ENCODE results near the gene CD300LD. TPM values are rescaled to one million over a fixed set of nuclear protein-coding genes. Genes with fewer than 3 reads are reported as not detected.

CD300LD gene
- total and polyA plus RNA-seq, 2 of the 8 experiments (the other 6 are each of a cell fraction or from before 2014, with no cell fraction given) = not detected

GRCh38 chr17:74618451-74618850, 26.4 kb upstream of the CD300LD start:
- Histone ChIP-seq H3K23ac (ENCODE audit: insufficient read length) (no peak overlapping the region), H2AFZ (ENCODE audit: low read length) (no peak overlapping the region), H4K8ac (ENCODE audit: extremely low read depth, insufficient read depth, low read length) (no peak overlapping the region), H3K27me3 (replicated peaks in 1 of 4; ENCODE audit: control insufficient read depth in 3 of 4, extremely low read depth in 1 of 4, insufficient read depth in 3 of 4, low read length in 3 of 4) (peaks cover 0 to 7% (median 3%) of the 10 kb centered on the region in 4 experiments; a peak in 3 of 7 replicates), H4K5ac (ENCODE audit: insufficient read length, low read depth, low read length) (no peak overlapping the region), H3K9me3 (ENCODE audit: insufficient read depth in 2 of 2, low read depth in 1 of 2, low read length in 1 of 2) (no peaks in the 10 kb centered on the region; a peak in 1 of 4 replicates), H2BK5ac (ENCODE audit: low read depth, low read length) (no peak overlapping the region), H3K27ac (ENCODE audit: low read depth, low read length) (no peak overlapping the region), H3K23me2 (ENCODE audit: low read depth, low read length) (no peaks in the 10 kb centered on the region), H3K79me1 (ENCODE audit: low read depth, low read length) (no peaks in the 10 kb centered on the region), H2BK120ac (replicated peaks; ENCODE audit: low read depth, low read length) (no peak overlapping the region), H2AK5ac (ENCODE audit: low read depth, low read length) (no peak overlapping the region), H4K91ac (replicated peaks; ENCODE audit: insufficient read length, low read length) (no peak overlapping the region), H3K4me2 (ENCODE audit: insufficient read depth in 1 of 2, low read depth in 2 of 2, low read length in 2 of 2) (no peak overlapping the region), H3K36me3 (ENCODE audit: control insufficient read depth in 2 of 4, insufficient read depth in 4 of 4, low read length in 3 of 4) (no peaks in the 10 kb centered on the region), H3K4me3 (ENCODE audit: extremely low read depth in 1 of 4, insufficient read depth in 2 of 4, low read depth in 3 of 4, low read length in 4 of 4) (no peak overlapping the region), H3K56ac (replicated peaks; ENCODE audit: insufficient read length, low read depth, low read length) (no peak overlapping the region), H3K79me2 (ENCODE audit: control insufficient read depth in 1 of 2, insufficient read depth in 2 of 2, low read length in 2 of 2) (no peaks in the 10 kb centered on the region), H3K4ac (replicated peaks; ENCODE audit: insufficient read length, low read depth, low read length) (no peak overlapping the region), H4K20me1 (replicated peaks in 1 of 2; ENCODE audit: control insufficient read depth in 1 of 2, insufficient read depth in 2 of 2, low read length in 2 of 2) (no peaks in the 10 kb centered on the region), H3K18ac (ENCODE audit: extremely low read depth, low read length) (no peak overlapping the region), H2BK12ac (ENCODE audit: low read depth, low read length) (no peak overlapping the region), H3K4me1 (replicated peaks in 1 of 4; ENCODE audit: control insufficient read depth in 3 of 4, insufficient read depth in 4 of 4, low read length in 3 of 4) (no peaks in the 10 kb centered on the region), H2BK20ac (ENCODE audit: low read length) (no peak overlapping the region), H2BK15ac (ENCODE audit: low read length) (no peak overlapping the region), H3K14ac (ENCODE audit: insufficient read length) (no peak overlapping the region), H3K9ac (replicated peaks in 1 of 4; ENCODE audit: extremely low read depth in 1 of 4, low read depth in 3 of 4, low read length in 3 of 4) (no peak overlapping the region)
- WGBS, 2 experiments (ENCODE audit: extremely low coverage in 1 of 2, insufficient coverage in 1 of 2, insufficient read length in 1 of 2, insufficient replicate concordance in 2 of 2, low coverage in 1 of 2, low lambda C conversion rate in 2 of 2, missing lambda C conversion rate in 1 of 2) = 88% methylated on average over 3 of the region's 3 CpGs; no CpG with 5 or more reads in 1 of the 2 experiments
- DNase-seq (ENCODE audit: low read depth in 1 of 2, low spot score in 2 of 2) = no peak
- CTCF ChIA-PET (ENCODE audit: partially characterized antibody) = interaction anchor here (0.5 to 3.1 kb wide), 4 partner anchors 16 to 125 kb away, joined by 3 to 12 read pairs (median 4); no protein-coding TSS in a partner anchor
- no peak for FAIRE-seq
- POLR2A ChIA-PET (ENCODE audit: partially characterized antibody) = no interaction called here
- TF ChIP-seq PHF8 (conservative IDR thresholded peaks at IDR 0.05; ENCODE audit: low read depth, low read length) (no peak), GABPA (IDR thresholded peaks at IDR 0.05; ENCODE audit: borderline replicate concordance, insufficient read depth, low read length) (no peak), EGR1 (IDR thresholded peaks at IDR 0.05; ENCODE audit: borderline replicate concordance, low read depth, low read length) (no peak), JUN (IDR thresholded peaks at IDR 0.05; ENCODE audit: low read depth, low read length) (no peak), MAFK (IDR thresholded peaks at IDR 0.05; ENCODE audit: low read depth, low read length) (no peak), CEBPB (IDR thresholded peaks at IDR 0.05; ENCODE audit: low read depth, low read length) (no peak), SIRT6 (IDR thresholded peaks at IDR 0.05; ENCODE audit: low read length) (no peak), NANOG (IDR thresholded peaks at IDR 0.05; ENCODE audit: insufficient read depth, low read depth, low read length, poor library complexity, severe bottlenecking) (no peak), TAF7 (optimal IDR thresholded peaks at IDR 0.05; ENCODE audit: borderline replicate concordance, low read depth, low read length) (no peak), JUND (IDR thresholded peaks at IDR 0.05; ENCODE audit: low read length) (no peak), EZH2 (IDR thresholded peaks at IDR 0.05; ENCODE audit: low read depth, low read length, severe bottlenecking) (no peak), SP1 (IDR thresholded peaks at IDR 0.05; ENCODE audit: low read depth, low read length) (no peak), HDAC2 (IDR thresholded peaks at IDR 0.05; ENCODE audit: borderline replicate concordance in 1 of 2, low read depth in 2 of 2, low read length in 2 of 2) (no peak), TAF1 (IDR thresholded peaks at IDR 0.05; ENCODE audit: low read depth, low read length) (no peak), RFX5 (IDR thresholded peaks at IDR 0.05; ENCODE audit: borderline replicate concordance, low read depth, low read length) (no peak)

Measured in H1 (cell line).